NCI-H1417 (cell line): Measurements from ENCODE around the gene ZNF664.

Experiments
- DNase-seq, 3 experiments: peaks; one replicate each; lab custom pipeline; 2025; lab: John Stamatoyannopoulos, UW

Gene ZNF664

GRCh38 chr12:123990511-123990910 lies 17.5 kb downstream of the ZNF664 start:
- DNase-seq = no peak

GRCh38 chr12:123991372-123991951 lies 18.4 kb downstream of the ZNF664 start:
- DNase-seq = no peak

GRCh38 chr12:123992118-123992825 lies 19.3 kb downstream of the ZNF664 start:
- DNase-seq = no peak

- DNase-seq = no peak
Measured at GRCh38 chr12:123995023-123995748, 22.2 kb downstream of the ZNF664 start.

- DNase-seq = peak in 1 of 3 experiments; percentile 13
Measured at GRCh38 chr12:123996581-123996980, 23.6 kb downstream of the ZNF664 start.

GRCh38 chr12:123997033-123997822 lies 24.2 kb downstream of the ZNF664 start:
- no peak for DNase-seq

GRCh38 chr12:123997908-123998307 lies 24.9 kb downstream of the ZNF664 start:
- no peak for DNase-seq

- no peak for DNase-seq
Measured at GRCh38 chr12:123998344-123998990, 25.5 kb downstream of the ZNF664 start.

- no peak for DNase-seq
Measured at GRCh38 chr12:123998991-123999359, 26.0 kb downstream of the ZNF664 start.

GRCh38 chr12:124000111-124000510 lies 27.1 kb downstream of the ZNF664 start:
- DNase-seq = no peak

GRCh38 chr12:124001343-124001742 lies 28.3 kb downstream of the ZNF664 start:
- DNase-seq = no peak

- DNase-seq = no peak
Measured at GRCh38 chr12:124002021-124002644, 29.1 kb downstream of the ZNF664 start.

GRCh38 chr12:124002654-124003053 lies 29.6 kb downstream of the ZNF664 start:
- no peak for DNase-seq

GRCh38 chr12:124004233-124004875 lies 31.3 kb downstream of the ZNF664 start:
- no peak for DNase-seq

- DNase-seq = no peak
Measured at GRCh38 chr12:124006085-124006845, 33.2 kb downstream of the ZNF664 start.

- no peak for DNase-seq
Measured at GRCh38 chr12:124006846-124007713, 34.1 kb downstream of the ZNF664 start.

GRCh38 chr12:124007826-124008570 lies 35.0 kb downstream of the ZNF664 start:
- DNase-seq = no peak

GRCh38 chr12:124008595-124008994 lies 35.6 kb downstream of the ZNF664 start:
- DNase-seq = no peak
